Measurements from ENCODE around the gene ADH1C. TPM values are rescaled to one million over a fixed set of nuclear protein-coding genes. Genes with fewer than 3 reads are reported as not detected.

Gene ADH1C
- total RNA-seq, 1 experiment from 2014 or later, result not detected

- H2BK15ac ChIP-seq (ENCODE audit: low read depth, low read length), result no peak overlapping the region
- no peaks in the 10 kb centered on the region for H4K20me1 ChIP-seq (ENCODE audit: control insufficient read depth, insufficient read depth, insufficient read length)
- no peak overlapping the region for H2AK5ac ChIP-seq (ENCODE audit: insufficient read length, low read length)
- H3K14ac ChIP-seq (ENCODE audit: insufficient read depth, low read length), result no peak overlapping the region
- no peaks in the 10 kb centered on the region for H3K27me3 ChIP-seq (ENCODE audit: insufficient read depth, low read length)
- H2BK120ac ChIP-seq (ENCODE audit: low read depth, low read length, poor library complexity, severe bottlenecking), result no peak overlapping the region
- no peaks in the 10 kb centered on the region for H3K4me1 Mint-ChIP-seq
- no peak overlapping the region for H3K23ac ChIP-seq (ENCODE audit: insufficient read length, low read depth, low read length)
- no peak overlapping the region for H2AFZ ChIP-seq (ENCODE audit: low read length)
- H2BK20ac ChIP-seq (ENCODE audit: low read depth, low read length, poor library complexity, severe bottlenecking), result no peak overlapping the region
- H3K79me1 ChIP-seq (ENCODE audit: insufficient read depth, low read depth, low read length, poor library complexity, severe bottlenecking), result no peaks in the 10 kb centered on the region
- H2BK12ac ChIP-seq (ENCODE audit: insufficient read length, low read depth, low read length), result no peak overlapping the region
- H3K4me3 Mint-ChIP-seq, result no peak overlapping the region
- no peaks in the 10 kb centered on the region for H3K27me3 Mint-ChIP-seq (ENCODE audit: low read depth)
- H2BK5ac ChIP-seq (ENCODE audit: insufficient read length, low read length), result no peak overlapping the region
- no peak overlapping the region for H3K9ac ChIP-seq (ENCODE audit: extremely low read depth, insufficient read length, low read length)
- H3K4ac ChIP-seq (ENCODE audit: low read depth, low read length), result no peak overlapping the region
- no peak overlapping the region for H4K91ac ChIP-seq (ENCODE audit: insufficient read length, low read depth, low read length)
- H3K4me2 ChIP-seq (ENCODE audit: insufficient read depth, insufficient read length, low read length), result no peak overlapping the region
- H3K56ac ChIP-seq (ENCODE audit: insufficient read length, low read depth, low read length), result no peak overlapping the region
- no peak overlapping the region for H4K8ac ChIP-seq (replicated peaks; ENCODE audit: insufficient read length, low read depth, low read length)
- H3K18ac ChIP-seq (ENCODE audit: insufficient read length, low read depth, low read length), result no peak overlapping the region
- no peak for TF ChIP-seq CTCF (conservative IDR thresholded peaks at IDR 0.05)
- no peaks in the 10 kb centered on the region for H3K79me2 ChIP-seq (ENCODE audit: insufficient read depth, low read length)
- no peak overlapping the region for H3K27ac ChIP-seq (ENCODE audit: insufficient read length, low read depth, low read length)
- no peaks in the 10 kb centered on the region for H3K9me3 ChIP-seq (ENCODE audit: control insufficient read depth, low read depth, low read length)
- DNase-seq, result no peak
- peaks cover 0 to 10% (median 6%) of the 10 kb centered on the region in 3 experiments; a peak in 5 of 7 replicates for H3K36me3 Mint-ChIP-seq (ENCODE audit: insufficient read depth in 1 of 3, low read depth in 3 of 3)
- H3K4me1 ChIP-seq (ENCODE audit: insufficient read depth, low read length), result no peaks in the 10 kb centered on the region
- H3K9me3 Mint-ChIP-seq, result peaks cover 17 to 23% of the 10 kb centered on the region in 2 experiments
- no peak overlapping the region for H4K5ac ChIP-seq (ENCODE audit: insufficient read length, low read depth, low read length)
- H3K23me2 ChIP-seq (ENCODE audit: insufficient read length, low read depth, low read length, poor library complexity, severe bottlenecking), result no peaks in the 10 kb centered on the region
- H3K27ac Mint-ChIP-seq, result no peak overlapping the region
- no peak overlapping the region for H3T11ph ChIP-seq (ENCODE audit: low read length)
- no CpG with 5 or more reads among the region's 2 CpGs for WGBS (ENCODE audit: extremely low coverage, insufficient read length, low lambda C conversion rate)
Observed at GRCh38 chr4:99351487-99351886, 1.1 kb downstream of the ADH1C start.
